ENCODE measurements around the gene SPTB.

SPTB gene

DNA sequence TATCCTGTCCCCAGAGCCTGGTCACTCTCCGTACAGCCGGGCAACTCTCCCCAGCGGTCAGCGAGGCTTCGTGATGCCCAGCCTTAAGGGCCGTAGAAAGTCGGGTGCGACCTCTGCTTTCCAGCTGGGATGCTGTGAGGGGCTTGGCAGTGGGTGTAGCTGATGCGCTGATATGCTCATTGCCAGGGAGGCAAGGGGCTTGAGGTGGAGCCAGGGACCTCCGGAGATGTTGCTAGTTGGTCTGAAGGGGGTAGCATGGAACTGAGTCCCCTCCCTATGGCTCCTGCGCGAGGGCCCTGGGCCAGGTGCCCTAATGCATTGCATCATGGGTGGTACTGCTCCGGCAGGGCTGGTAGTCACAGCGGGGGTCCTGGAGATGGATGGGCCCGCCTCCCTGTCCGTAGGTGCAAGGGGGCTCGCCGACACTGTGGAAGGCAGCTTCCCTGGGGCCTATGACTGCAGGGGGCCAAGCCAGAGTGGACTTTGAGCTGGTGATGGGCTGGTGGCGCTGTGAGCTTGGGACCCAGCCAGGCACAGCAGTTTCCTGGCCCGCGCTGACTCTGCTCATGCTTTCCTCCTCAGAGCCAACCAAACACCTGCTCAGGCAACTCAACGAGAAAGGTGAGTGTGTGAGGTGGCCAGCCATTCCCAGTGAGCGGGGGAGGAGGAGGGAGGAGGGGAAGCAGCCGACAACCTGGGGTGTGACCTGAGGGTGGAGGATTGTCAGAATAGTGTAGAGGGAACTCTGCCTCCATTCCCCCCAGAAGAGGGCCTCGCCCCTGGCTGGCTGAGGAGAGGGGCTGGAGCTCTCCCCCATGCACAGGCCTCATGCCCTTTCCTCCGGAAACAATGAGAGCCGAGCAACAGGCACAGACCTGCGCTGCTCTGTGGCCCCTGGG, 143.2 kb downstream of the SPTB start:
- TF ChIP-seq, protein P1, sequence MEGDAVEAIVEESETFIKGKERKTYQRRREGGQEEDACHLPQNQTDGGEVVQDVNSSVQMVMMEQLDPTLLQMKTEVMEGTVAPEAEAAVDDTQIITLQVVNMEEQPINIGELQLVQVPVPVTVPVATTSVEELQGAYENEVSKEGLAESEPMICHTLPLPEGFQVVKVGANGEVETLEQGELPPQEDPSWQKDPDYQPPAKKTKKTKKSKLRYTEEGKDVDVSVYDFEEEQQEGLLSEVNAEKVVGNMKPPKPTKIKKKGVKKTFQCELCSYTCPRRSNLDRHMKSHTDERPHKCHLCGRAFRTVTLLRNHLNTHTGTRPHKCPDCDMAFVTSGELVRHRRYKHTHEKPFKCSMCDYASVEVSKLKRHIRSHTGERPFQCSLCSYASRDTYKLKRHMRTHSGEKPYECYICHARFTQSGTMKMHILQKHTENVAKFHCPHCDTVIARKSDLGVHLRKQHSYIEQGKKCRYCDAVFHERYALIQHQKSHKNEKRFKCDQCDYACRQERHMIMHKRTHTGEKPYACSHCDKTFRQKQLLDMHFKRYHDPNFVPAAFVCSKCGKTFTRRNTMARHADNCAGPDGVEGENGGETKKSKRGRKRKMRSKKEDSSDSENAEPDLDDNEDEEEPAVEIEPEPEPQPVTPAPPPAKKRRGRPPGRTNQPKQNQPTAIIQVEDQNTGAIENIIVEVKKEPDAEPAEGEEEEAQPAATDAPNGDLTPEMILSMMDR (conservative IDR thresholded peaks at IDR 0.05), result no peak
- no peak overlapping the region for H3K27ac ChIP-seq

DNA sequence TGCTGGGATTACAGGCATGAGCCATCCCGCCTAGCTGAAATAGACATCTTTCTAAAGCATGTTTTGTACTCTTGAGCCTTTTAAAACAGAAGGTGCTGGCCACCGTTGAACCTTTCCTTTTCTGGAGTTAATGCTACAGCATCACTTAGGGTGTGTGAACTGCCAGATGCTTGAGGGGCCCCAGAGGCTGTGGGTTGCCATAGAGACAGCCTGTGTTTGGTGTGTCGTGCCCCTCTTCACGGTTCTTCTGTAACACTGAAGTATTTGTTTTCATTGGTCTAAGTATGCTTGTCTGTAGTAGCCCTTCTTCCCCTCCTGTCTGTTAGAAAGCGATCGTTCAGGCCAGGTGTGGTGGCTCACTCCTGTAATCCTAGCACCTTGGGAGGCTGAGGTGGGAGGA, 144.7 kb downstream of the SPTB start:
- TF ChIP-seq, protein P1 (conservative IDR thresholded peaks at IDR 0.05), result no peak
- H3K27ac ChIP-seq, result no peak overlapping the region

DNA sequence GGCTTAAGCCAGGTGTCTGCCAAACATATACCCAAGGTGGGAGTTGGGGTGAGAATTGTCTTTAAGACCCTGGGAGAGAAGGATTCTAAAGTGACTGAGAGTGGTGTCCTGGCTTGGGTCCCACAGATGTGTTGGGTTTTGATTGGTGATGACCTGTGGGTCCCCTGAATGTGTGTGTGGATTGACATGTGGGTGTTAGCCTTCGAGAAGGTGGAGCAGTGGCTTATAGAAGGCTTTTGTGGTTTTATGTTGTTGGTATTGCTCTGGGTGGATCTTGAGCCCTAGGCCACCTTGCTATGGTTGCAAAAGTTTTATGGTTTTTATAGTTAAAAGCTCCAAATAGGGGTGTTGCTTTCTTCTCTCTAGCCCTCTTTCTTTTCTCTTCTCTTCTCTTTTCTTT, 145.8 kb downstream of the SPTB start:
- H3K27ac ChIP-seq, result no peak overlapping the region
- TF ChIP-seq, protein P1 (conservative IDR thresholded peaks at IDR 0.05), result no peak

DNA sequence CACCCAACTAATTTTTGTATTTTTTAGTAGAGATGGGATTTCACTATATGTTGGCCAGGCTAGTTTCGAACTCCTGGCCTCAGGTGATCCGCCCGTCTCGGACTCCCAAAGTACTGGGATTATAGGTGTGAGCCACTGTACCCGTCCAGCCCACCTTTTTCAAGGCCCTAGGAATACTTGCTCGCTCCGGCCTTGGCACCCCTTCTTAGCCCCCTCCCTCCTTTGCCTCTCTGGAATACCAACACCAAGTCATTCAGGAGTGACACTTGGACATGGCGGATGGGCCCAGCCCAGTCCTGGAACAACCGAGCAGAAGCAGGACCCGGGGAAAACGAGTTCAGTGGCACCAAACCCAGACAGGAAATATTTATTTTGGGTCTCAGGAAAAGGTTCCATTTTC, 146.4 kb downstream of the SPTB start:
- TF ChIP-seq, protein P1 (conservative IDR thresholded peaks at IDR 0.05), result no peak
- no peak overlapping the region for H3K27ac ChIP-seq

DNA sequence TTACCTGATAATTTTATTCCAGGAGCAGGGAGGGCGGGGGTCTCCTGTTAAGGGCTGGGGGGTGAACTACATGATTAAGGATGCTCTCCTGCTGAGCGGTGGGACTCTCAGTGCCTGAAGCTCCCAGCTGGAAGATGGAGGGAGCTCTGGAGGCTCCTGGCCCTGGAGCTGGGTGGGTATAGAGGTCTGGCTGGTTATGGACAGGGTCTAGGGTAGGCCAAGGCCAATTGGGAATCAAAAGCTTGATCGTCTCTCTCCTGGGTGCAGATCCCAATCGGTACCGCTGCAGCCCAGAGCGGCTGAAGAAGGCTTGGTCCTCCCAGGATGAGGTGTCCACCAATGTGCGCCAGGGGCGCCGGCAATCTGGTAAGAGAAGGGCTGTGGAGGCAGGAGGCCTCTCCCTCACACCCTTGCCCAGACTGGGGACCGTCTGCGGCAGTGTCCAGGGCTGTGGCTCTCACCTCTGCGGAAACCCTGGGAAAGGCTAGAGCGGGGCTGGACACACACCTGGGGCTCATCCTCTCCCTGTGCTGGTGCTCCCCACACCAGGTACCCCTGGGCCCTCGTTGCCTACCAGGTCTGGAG, 147.1 kb downstream of the SPTB start:
- no peak overlapping the region for H3K27ac ChIP-seq
- TF ChIP-seq, protein P1 (conservative IDR thresholded peaks at IDR 0.05), result no peak

DNA sequence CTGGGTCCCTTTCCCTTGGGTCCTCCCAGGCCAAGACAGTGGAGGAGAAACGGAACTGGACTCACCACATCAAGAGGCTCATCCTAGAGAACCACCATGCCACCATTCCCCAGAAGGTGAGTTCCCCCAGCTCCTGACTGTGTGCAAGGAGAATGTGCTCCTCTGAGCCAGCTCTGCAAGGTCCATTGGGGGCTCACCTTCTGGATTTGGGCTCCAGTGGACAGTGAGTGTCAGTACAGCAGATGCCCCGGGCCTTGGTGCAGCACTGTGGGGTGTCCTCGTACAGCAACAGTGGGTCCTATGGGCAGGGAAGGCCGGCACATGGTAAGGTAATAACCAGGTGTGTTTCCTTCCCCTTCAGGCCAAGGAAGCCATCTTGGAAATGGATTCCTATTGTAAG, 147.6 kb downstream of the SPTB start:
- no peak overlapping the region for H3K27ac ChIP-seq
- TF ChIP-seq, protein P1 (conservative IDR thresholded peaks at IDR 0.05), result no peak

DNA sequence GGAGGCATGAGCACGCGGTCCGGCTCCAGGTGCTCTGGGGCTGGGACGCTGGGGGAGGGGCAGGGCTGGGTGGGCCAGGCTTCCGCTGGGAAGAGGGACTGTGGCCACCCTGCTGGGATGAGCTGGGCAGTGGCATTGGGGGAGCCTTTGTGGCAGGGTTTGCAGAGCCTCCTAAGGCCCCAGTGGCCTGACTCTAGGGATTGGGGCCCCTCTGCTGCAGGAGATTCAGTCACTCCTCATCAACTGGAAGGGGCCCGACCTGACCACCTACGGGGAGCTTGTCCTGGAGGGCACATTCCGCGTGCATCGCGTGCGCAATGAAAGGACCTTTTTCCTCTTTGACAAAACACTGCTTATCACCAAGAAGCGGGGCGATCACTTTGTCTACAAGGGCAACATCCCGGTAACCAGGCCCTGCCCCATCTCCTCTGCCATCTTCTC, 148.5 kb downstream of the SPTB start:
- no peak overlapping the region for H3K27ac ChIP-seq
- TF ChIP-seq, protein P1 (conservative IDR thresholded peaks at IDR 0.05), result no peak
